NCI-H2081 treated with DMSO at 0.1 percent for 48 hours (cell line): ENCODE results near the gene SOSTDC1.
"Not testable (repeated sequence)": the region's sequence is repeated elsewhere in the genome, so short reads cannot be mapped to it uniquely, and the experiment has no call there.

Experiments
- DNase-seq: peaks from one replicate; lab custom pipeline; 2025; lab: John Stamatoyannopoulos, UW

SOSTDC1 gene

DNA sequence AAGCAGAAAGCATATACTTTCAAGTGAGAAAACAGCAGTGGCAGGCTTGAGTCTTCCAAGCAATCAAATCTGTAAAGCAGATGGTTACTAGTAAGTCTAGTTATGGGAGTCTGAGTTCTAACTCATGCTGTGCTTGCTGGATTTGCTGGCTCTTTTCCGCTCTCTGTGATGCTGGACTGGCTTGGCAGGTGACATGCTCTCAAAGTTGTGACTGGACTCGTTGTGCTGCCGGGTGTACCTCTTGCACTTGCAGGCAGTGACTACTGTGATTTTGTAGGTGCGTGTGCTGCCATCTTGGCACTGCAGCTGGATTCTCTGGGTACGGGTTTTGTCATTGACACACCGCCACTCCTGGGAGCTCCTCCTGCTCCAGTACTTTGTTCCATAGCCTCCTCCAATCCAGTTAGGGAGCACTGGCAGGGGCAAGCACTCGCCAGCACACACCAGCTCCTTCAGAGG is 3.1 kb downstream of the SOSTDC1 start:
- DNase-seq: no peak

DNA sequence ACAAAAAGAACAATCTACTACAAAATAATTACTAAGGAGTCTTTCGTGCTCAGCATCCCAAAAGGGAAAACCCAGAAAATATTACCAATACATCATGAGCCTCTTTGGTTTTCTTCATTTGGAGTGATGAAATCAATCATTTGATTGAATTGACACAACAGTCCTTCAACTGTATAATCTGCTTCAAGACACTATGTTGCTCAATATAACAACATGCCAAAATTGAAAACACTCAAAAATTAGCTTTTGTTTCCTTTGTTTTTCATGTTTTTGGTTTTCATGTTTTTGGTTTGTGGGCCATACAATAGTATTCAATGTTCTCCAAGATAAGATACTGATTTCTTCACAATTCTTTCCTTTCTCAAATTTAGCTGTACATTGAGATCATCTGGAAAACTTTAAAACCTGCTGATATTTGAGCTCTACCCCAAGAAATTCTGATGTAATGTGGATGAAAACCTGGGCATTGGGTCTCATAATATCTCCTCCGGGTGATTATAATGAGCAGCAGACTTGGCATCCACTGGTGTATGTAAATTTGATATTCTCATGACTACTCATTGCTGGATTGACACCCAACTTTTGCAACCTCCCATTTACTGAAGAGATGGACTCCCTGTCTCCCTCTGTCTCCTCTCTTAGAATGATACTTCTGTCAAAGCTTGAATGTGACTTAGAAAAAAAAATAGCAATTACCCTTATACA is 4.6 kb downstream of the SOSTDC1 start:
- DNase-seq: no peak

DNA sequence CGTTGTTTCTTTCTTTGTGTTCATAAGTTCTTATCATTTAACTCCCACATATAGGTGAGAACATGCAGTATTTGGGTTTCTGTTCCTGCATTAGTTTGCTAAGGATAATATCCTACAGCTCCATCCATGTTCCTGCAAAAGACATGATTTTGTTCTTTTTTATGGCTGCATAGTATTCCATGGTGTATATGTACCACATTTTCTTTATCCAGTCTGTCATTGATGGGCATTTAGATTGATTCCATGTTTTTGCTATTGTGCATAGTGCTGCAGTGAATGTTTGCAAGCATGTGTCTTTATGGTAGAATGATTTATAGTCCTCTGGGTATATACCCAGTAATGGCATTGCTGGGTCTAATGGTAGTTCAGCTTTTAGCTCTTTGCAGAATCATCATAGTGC is 9.2 kb downstream of the SOSTDC1 start:
- DNase-seq: not testable (repeated sequence)

DNA sequence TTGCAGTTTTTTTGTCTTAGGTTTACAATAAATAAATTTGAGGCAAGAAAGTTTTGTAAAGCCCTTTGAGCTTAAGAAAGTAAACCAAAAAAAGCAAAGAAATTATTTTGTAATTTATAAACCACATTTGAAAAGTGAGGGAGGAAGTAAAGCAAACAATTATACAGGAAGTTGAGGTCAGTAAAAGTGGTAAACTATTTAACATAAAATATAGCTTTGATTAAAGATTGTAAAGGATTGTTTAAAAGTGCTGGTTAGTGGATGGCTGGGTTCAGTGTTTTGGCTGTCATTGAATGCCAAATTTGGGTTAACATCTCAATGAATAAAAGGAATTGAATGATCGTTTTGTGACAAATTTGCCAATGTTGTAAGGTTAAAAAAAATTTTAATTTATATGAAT is 9.9 kb downstream of the SOSTDC1 start:
- DNase-seq: no peak

DNA sequence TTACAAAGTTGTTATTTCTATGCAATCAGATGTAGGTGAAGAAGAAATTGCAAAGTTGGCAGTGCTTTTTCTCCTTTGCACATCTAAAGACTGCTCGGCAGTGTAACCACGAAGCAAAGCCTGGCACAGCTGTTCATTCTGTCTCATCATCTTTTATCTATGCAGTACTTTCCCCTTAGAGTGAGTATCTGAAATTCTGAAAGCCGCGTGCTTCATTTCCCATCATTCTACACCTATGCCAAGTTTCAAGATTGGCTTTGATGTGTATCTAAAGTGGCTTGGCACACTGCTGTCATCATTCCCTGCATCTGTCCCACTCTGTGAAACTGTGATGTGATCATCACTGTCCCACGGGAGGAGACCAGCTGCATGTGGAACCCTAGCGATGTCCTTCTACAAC is 15.2 kb downstream of the SOSTDC1 start:
- no peak for DNase-seq

DNA sequence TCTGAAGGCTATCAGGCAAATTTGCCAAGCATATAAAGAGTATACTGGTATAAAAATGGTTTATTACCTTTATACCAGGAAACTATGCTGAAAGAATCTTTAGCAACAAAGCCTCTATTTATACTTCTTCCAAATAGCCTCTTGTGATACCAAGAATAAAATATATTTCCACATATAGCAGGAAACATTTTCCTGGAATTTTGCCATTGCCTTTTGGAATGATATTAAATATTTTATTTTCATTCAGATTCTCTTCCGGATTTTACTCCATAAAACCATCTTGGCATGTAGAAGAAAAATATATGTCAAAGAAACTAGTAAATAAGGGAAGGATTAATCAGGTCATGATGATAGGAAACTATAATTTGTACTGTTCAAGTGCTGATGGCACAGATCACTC is 17.7 kb downstream of the SOSTDC1 start:
- DNase-seq: no peak

DNA sequence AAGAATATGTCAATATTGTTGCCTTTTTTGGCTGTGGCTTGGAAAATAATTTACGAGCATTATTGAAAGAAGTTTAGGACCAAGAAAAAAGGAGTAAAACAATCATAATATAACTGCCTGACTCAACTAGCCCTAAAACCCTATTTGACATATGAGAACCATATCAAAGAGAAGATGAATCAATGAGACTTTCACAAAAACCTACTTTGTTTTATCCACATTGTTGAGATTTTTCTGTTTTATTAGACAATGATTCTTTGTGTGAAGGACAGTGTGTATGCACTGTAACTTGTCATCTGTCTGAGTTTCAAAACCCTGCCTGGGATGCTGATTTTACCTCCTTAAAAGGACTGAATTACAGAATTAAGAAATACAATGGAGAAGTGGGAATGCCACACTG is 19.0 kb downstream of the SOSTDC1 start:
- DNase-seq: no peak

DNA sequence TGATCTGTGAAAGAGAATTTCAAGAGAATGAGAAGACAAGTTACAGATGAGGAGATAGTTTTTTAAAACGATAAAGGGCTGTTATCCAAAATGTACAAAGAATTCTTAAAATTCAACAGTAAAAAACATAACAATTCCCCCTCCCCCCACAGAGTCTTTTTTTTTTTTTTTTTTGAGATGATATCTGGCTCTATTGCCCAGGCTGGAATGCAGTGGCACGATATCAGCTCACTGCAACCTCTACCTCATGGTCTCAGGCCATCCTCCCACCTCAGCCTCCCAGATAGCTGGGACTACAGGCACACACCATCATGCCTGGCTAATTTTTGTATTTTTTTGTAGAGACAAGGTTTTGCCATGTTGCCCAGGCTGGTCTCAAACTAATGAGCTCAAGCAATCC is 21.7 kb downstream of the SOSTDC1 start:
- not testable (repeated sequence) for DNase-seq

DNA sequence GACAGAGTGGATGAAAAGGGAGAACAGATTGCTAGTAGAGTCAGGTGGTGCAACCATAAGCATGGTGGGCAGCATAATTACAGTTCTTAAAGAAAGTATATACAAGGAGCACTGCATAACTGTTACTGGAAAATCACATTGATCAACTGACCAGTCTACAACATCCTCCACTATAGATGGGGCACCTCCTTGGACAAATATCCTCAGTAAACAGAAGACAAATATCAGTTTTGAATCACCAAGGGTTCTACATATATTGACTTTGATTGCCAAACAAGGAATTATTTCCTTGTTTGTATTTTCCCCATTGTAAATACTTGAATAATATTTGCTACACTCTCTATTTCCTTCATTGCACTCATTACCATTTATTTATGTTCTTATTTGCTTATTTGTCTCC is 26.6 kb downstream of the SOSTDC1 start:
- no peak for DNase-seq

DNA sequence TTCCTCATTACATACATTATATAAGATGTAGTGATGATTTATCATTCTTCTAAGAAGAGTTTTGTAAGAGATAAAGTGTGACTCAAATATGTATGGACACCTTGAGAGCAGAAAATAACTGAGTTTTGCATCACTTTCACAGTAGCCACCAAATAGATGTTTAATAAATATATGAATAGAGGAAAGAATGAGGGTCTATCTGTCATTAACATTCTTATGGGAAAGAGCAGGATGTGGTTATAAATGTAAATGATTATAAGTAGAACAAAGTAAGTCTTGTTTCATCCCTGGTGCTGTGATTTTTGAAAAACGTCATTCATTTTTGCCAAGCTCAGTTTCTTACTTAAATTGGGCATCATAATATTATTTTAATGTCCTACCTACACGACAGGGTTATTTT is 29.2 kb downstream of the SOSTDC1 start:
- no peak for DNase-seq

DNA sequence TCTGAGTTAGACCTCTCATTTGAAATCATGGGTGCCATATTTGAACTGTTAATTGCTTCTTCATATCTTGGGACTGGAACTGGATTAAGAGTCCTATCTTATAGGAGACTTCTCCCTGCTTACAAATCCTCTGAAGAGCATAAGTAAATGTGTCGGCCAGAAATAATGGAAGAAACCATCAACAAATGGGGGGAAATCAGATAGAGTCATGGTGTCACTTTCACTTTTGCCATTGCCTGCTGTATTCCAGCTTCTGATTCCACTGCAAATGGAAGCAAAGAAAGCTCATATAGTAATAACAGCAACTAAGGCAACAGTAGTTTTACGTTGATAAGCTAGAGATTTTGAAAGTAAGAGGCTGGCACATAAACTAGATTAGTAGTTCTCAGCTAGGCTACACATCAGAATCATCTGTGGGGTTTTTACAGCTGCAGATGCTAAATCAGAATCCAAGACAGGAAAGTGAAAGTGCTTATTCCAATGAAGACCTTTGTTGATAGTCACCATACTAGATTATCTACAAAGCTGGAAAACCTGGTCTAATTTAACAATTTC is 31.9 kb downstream of the SOSTDC1 start:
- DNase-seq: no peak

DNA sequence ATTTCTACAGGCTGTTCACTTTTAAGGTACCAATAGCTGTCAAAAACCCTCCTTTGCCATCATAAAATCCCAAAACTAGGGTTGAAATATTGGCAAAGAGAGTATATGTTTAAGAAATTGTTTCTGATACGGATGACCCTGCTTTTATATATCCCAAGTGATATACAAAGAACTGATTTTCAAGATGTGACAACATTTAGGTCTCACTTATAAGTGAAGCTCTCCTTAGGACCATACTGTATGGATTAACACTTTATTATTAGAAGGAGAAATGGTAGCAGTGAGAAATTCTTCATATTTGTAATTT is 33.2 kb downstream of the SOSTDC1 start:
- no peak for DNase-seq

DNA sequence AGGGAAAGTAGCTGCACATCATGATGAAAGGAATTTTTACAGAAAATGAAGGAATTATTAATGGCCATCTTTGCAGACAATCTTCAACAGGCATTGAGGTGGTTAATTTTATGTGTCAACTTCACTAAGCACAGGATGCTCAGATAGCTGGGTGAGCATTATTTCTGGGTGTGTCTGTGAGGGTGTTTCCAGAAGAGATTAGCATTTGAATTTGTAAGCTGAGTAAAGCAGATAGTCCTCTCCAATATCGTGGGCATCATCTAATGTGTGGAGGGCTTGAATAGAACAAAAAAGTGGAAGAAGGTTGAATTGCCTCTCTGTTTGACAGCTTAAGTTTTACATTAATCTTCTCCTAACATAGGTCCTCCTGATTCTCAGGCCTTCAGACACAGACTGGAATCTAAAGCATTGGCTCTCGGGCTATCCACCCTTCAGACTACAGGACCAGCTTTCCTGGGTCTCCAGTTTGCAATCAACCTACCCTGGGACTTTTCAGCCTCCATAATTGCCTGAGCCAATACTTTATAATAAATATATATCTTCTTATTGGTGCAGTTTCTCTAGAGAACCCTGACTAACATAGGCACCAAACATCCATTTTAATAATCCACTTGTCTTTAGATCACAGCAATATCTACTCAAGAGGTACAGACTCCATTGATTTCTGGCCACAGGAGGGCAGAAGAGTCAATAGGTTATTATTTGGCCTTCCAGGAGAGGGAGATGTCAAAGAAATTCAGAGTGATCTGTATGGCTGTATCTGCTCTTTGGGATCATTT is 33.7 kb downstream of the SOSTDC1 start:
- DNase-seq: no peak

DNA sequence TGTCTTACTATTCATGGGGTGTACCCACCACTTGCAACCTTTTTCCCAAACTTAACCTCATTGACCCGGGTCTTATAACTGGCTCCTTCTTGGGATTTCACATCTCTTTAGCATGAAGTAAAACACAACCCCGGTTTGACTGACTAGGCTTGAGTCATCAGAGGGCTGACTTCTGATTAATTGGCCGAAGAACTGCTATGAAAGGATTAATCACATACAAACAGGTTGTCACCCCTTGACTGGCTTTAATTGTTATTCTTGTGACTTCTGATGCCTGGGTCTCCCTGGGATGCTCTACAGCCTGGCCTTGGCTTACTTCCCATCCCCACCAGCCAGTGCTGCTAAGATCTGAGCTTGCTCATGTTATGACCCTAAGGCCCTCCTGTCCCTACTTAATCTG is 35.4 kb downstream of the SOSTDC1 start:
- no peak for DNase-seq

DNA sequence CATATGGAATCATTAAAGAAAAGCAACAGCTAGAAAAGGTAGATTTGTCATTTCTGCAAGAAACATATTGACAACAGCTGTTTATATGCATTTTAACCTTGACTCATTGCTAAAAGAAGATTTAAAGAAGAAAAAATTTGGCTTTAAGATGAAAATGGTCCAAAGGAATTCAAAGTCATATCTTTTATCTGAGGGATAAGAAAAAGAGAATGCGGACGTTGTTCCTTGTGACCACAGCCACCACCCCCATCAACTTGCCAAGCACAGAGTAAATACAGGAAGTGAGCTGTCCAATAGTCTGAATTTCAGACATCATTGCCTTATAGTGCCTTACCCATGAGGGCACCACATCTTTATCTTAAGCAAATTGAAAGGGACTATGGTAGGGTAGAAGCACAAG is 36.9 kb downstream of the SOSTDC1 start:
- DNase-seq: no peak

DNA sequence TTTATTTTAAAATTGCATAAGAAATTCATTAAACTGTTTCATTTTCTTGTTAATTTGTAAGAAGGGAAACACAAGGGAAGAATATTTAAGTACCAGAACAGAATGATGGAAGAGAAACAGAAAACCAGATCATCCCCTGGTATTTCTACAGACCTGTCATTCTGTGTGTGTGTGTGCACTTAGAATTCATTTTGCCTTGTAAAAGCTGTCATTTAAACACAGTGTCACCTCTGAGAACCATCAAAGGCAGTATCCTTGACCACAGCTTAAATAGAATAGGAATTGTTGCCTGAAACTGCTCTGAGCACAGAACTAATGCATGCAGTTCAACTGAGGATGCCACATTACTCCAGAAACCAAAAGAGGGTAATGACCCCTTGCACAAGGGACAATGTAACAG is 37.4 kb downstream of the SOSTDC1 start:
- DNase-seq: no peak

DNA sequence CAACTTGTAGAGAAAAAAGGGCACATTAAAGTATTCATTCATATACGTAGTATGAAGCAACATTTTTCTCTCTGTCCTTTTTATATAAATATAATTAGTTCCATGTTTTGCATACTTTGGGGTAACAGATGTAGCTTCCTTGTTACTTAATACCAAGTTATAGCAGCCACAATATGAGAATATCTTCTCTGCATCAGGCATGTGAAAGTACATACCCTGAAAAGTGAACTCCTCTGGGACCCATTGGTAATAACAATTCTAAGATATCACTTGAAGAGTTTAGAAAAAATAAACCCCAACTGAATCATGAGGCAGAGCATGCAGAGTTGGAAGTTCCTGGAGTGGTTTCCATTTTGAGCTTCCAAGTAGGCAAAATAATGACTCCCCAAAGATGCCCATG is 41.8 kb downstream of the SOSTDC1 start:
- no peak for DNase-seq

DNA sequence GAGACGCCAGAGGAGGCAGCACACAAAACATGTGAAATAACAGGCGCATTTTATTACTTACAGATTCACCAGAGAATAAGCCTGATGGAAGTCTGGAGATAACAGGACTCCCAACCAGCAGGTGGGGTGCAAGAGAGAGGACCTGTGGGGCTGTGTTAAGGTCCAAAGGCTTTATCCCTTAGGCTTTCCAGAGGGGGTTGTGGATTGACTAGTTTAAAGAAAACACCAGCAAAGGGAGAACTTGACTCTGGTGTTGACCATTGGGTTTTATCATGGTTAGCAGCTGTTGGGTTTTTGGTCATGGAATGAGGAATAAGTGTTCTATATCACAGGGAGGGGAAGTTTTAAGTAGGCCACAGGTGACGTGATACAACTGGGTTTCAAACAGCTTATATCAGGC is 42.6 kb downstream of the SOSTDC1 start:
- DNase-seq: no peak

DNA sequence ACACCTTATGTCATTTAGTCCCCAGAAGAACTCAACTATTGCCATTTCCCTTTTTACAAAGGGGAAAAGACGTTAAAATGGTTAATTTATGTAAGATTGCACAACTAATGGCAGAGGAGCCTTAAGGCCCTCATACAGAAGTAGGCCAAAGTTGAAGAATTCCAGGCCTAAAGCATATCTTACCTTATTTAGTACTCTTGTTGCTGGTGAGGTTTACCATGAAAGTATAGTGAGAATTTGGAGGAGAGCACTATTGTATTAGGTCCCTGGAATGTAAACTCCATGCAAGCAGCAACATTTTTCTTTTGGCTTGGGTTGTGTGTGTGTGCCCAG is 43.5 kb downstream of the SOSTDC1 start:
- no peak for DNase-seq

DNA sequence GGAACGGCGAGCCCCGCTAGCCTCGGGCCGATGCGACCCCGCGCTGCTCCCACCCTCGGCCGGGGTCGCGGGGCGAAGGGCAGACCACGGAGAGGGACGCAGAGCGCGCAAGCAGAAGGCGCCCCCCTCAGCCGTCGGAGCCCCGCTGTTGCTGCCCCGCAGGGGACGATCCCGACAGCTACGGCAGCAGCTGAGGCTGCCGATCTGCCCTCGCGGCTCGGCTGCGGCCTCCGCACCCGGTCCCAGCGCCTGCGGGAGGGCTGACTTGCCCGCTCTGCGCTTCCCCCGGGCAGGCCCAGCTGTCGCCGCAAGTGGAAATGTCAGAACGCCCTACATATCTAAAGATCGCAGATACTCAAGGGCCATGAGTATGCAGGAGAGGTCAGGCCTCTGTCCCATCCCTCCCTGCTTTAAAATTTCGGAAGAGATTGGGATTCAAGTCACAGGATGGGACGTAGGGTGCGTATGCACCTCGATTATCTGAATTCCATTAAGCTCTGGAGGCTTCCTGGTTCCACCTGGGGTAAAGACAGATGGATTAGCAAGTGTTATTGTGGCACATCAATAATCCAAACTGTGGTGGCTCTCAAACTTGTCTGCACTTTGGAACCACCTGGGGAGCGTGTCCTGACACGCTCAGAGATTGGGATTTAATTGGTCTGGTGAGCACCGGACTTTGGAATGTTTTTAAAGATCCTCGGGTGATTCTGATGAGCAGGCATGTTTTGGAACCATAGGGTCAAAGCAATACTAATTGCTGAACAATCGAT is 44.0 kb downstream of the SOSTDC1 start, which contains the start of gene CRPPA:
Gene CRPPA, minus strand, starts transcription at position 206 of the 770 bp plus-strand sequence. CDS start 216 bp downstream, outside the sequence.
- no peak for DNase-seq

DNA sequence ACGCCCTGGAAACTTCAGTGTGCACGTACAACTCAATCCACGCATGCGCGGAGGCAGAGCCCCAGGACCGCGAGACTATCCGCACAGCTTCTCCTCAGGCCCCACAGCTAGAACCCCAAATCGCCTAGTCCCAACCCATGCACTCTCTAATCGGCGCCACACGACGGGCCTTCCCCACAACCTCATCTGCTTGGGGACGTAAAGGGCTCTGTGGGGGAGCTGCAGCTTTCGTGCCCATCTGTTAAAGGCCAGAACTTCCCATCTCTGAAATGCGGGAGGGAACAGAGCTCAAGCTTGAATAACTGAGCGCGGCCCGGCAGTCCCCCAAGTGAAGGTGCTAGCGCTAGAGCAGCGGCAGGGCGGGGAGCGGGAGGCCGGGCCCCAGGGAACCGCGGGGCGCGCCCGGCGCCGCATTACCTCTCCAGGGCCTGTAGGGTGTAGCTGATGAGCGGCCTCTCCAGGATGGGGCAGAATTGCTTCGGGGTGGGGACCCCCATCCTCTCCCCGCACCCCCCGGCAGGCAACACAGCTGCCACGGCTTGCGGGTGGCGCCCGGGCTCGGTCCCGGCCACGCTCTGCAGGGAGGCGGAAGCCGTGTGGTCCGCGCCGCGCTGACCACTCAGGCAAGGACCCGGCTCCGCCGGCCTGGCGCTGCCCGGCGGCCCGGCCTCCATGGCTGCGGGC is 44.7 kb downstream of the SOSTDC1 start:
- DNase-seq: peak; percentile 74

DNA sequence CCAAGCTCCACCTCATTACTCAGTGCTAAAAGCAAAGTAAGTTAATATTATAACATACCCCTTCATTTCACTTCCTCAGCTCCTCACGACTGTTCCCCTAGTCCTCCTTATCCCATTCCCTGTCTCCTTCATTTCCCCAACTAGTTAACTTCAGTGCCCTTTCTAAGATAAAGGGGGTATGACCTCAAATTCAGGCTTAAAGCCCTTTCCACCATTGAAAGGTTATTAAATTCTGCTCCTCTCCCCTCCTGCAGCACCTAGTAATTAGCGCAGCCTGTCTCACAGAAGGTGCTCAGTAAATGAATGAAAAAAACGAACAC is 45.2 kb downstream of the SOSTDC1 start:
- DNase-seq: no peak
